Measurements from ENCODE around the gene GNAT1.

GNAT1 gene

GRCh38 chr3:50174517-50174895, 16.9 kb upstream of the GNAT1 start:
- DNase-seq (ENCODE audit: low read depth in 1 of 2, low spot score in 1 of 2), result no peak
- no peak for TF ChIP-seq JUND (IDR thresholded peaks at IDR 0.05; ENCODE audit: low read depth)
- in situ Hi-C loops (cut with HindIII; ENCODE audit: low pct_unique_long_range_greater_than_20kb, low sequenced_read_pairs), result no loop called here

- in situ Hi-C loops (cut with HindIII; ENCODE audit: low pct_unique_long_range_greater_than_20kb, low sequenced_read_pairs), result no loop called here
Observed at GRCh38 chr3:50174947-50175524, 16.4 kb upstream of the GNAT1 start.

GRCh38 chr3:50177346-50177745, 14.1 kb upstream of the GNAT1 start:
- in situ Hi-C loops (cut with HindIII; ENCODE audit: low pct_unique_long_range_greater_than_20kb, low sequenced_read_pairs), result no loop called here
- DNase-seq (ENCODE audit: low read depth in 1 of 2, low spot score in 1 of 2), result no peak

More at GRCh38 chr3:50174947-50175524, 16.4 kb upstream of the GNAT1 start:
- DNase-seq (ENCODE audit: low read depth in 1 of 2, low spot score in 1 of 2), result no peak
- no peak for TF ChIP-seq JUND (IDR thresholded peaks at IDR 0.05; ENCODE audit: low read depth)

GRCh38 chr3:50179710-50180109, 11.7 kb upstream of the GNAT1 start:
- no peak for DNase-seq (ENCODE audit: low read depth in 1 of 2, low spot score in 1 of 2)
- in situ Hi-C loops (cut with HindIII; ENCODE audit: low pct_unique_long_range_greater_than_20kb, low sequenced_read_pairs), result no loop called here
- no peak for TF ChIP-seq JUND (IDR thresholded peaks at IDR 0.05; ENCODE audit: low read depth)

More at GRCh38 chr3:50177346-50177745, 14.1 kb upstream of the GNAT1 start:
- no peak for TF ChIP-seq JUND (IDR thresholded peaks at IDR 0.05; ENCODE audit: low read depth)

GRCh38 chr3:50181985-50182384, 9.4 kb upstream of the GNAT1 start:
- TF ChIP-seq JUND (IDR thresholded peaks at IDR 0.05; ENCODE audit: low read depth), result no peak
- DNase-seq (ENCODE audit: low read depth in 1 of 2, low spot score in 1 of 2), result no peak
- in situ Hi-C loops (cut with HindIII; ENCODE audit: low pct_unique_long_range_greater_than_20kb, low sequenced_read_pairs), result no loop called here

GRCh38 chr3:50182533-50183099, 8.8 kb upstream of the GNAT1 start:
- no peak for DNase-seq (ENCODE audit: low read depth in 1 of 2, low spot score in 1 of 2)
- in situ Hi-C loops (cut with HindIII; ENCODE audit: low pct_unique_long_range_greater_than_20kb, low sequenced_read_pairs), result no loop called here
- TF ChIP-seq JUND (IDR thresholded peaks at IDR 0.05; ENCODE audit: low read depth), result no peak

GRCh38 chr3:50183755-50184154, 7.7 kb upstream of the GNAT1 start:
- no peak for DNase-seq (ENCODE audit: low read depth in 1 of 2, low spot score in 1 of 2)
- TF ChIP-seq JUND (IDR thresholded peaks at IDR 0.05; ENCODE audit: low read depth), result no peak
- in situ Hi-C loops (cut with HindIII; ENCODE audit: low pct_unique_long_range_greater_than_20kb, low sequenced_read_pairs), result no loop called here

- in situ Hi-C loops (cut with HindIII; ENCODE audit: low pct_unique_long_range_greater_than_20kb, low sequenced_read_pairs), result no loop called here
Observed at GRCh38 chr3:50184242-50184978, 7.0 kb upstream of the GNAT1 start.

GRCh38 chr3:50185230-50185629, 6.2 kb upstream of the GNAT1 start:
- in situ Hi-C loops (cut with HindIII; ENCODE audit: low pct_unique_long_range_greater_than_20kb, low sequenced_read_pairs), result no loop called here
- DNase-seq (ENCODE audit: low read depth in 1 of 2, low spot score in 1 of 2), result no peak
- no peak for TF ChIP-seq JUND (IDR thresholded peaks at IDR 0.05; ENCODE audit: low read depth)

More at GRCh38 chr3:50184242-50184978, 7.0 kb upstream of the GNAT1 start:
- no peak for TF ChIP-seq JUND (IDR thresholded peaks at IDR 0.05; ENCODE audit: low read depth)
- peak; percentile 70 to 88 for DNase-seq (ENCODE audit: low read depth in 1 of 2, low spot score in 1 of 2)

- in situ Hi-C loops (cut with HindIII; ENCODE audit: low pct_unique_long_range_greater_than_20kb, low sequenced_read_pairs), result no loop called here
- TF ChIP-seq JUND (IDR thresholded peaks at IDR 0.05; ENCODE audit: low read depth), result no peak
- DNase-seq (ENCODE audit: low read depth in 1 of 2, low spot score in 1 of 2), result no peak
Observed at GRCh38 chr3:50186096-50186495, 5.3 kb upstream of the GNAT1 start.

- DNase-seq (ENCODE audit: low read depth in 1 of 2, low spot score in 1 of 2), result no peak
- in situ Hi-C loops (cut with HindIII; ENCODE audit: low pct_unique_long_range_greater_than_20kb, low sequenced_read_pairs), result no loop called here
- TF ChIP-seq JUND (IDR thresholded peaks at IDR 0.05; ENCODE audit: low read depth), result no peak
Observed at GRCh38 chr3:50187750-50188149, 3.7 kb upstream of the GNAT1 start.

GRCh38 chr3:50189274-50189673, 2.1 kb upstream of the GNAT1 start:
- in situ Hi-C loops (cut with HindIII; ENCODE audit: low pct_unique_long_range_greater_than_20kb, low sequenced_read_pairs), result no loop called here
- peak; percentile 59 to 84 for DNase-seq (ENCODE audit: low read depth in 1 of 2, low spot score in 1 of 2)
- TF ChIP-seq JUND (IDR thresholded peaks at IDR 0.05; ENCODE audit: low read depth), result no peak

- in situ Hi-C loops (cut with HindIII; ENCODE audit: low pct_unique_long_range_greater_than_20kb, low sequenced_read_pairs), result no loop called here
- TF ChIP-seq JUND (IDR thresholded peaks at IDR 0.05; ENCODE audit: low read depth), result no peak
- no peak for DNase-seq (ENCODE audit: low read depth in 1 of 2, low spot score in 1 of 2)
Observed at GRCh38 chr3:50189989-50190388, 1.4 kb upstream of the GNAT1 start.
